NCI-H1436 (cell line): ENCODE data around the gene MRPS18A.
A peak's percentile ranks its signal among the peaks of the same experiment; 100 is the strongest.
"Not testable (repeated sequence)": the region's sequence is repeated elsewhere in the genome, so short reads cannot be mapped to it uniquely, and the experiment has no call there.

ENCODE experiments used
- DNase-seq: peaks from one replicate; lab custom pipeline; 2025; lab: John Stamatoyannopoulos, UW

MRPS18A gene

GRCh38 chr6:43717389-43717788, 29.8 kb upstream of the MRPS18A start:
- DNase-seq, result no peak

- no peak for DNase-seq
Measured at GRCh38 chr6:43716099-43716498, 28.5 kb upstream of the MRPS18A start.

- no peak for DNase-seq
Measured at GRCh38 chr6:43715056-43715788, 27.6 kb upstream of the MRPS18A start.

- DNase-seq, result no peak
Measured at GRCh38 chr6:43714311-43715055, 26.9 kb upstream of the MRPS18A start.

- DNase-seq, result no peak
Measured at GRCh38 chr6:43713643-43714310, 26.2 kb upstream of the MRPS18A start.

GRCh38 chr6:43712579-43712978, 25.0 kb upstream of the MRPS18A start:
- no peak for DNase-seq

- DNase-seq, result no peak
Measured at GRCh38 chr6:43710576-43710975, 23.0 kb upstream of the MRPS18A start.

- no peak for DNase-seq
Measured at GRCh38 chr6:43709654-43710303, 22.2 kb upstream of the MRPS18A start.

GRCh38 chr6:43708860-43709653, 21.5 kb upstream of the MRPS18A start:
- no peak for DNase-seq

- no peak for DNase-seq
Measured at GRCh38 chr6:43707767-43708166, 20.2 kb upstream of the MRPS18A start.

- no peak for DNase-seq
Measured at GRCh38 chr6:43707269-43707668, 19.7 kb upstream of the MRPS18A start.

GRCh38 chr6:43706788-43707187, 19.2 kb upstream of the MRPS18A start:
- no peak for DNase-seq

- DNase-seq, result no peak
Measured at GRCh38 chr6:43705996-43706395, 18.4 kb upstream of the MRPS18A start.

GRCh38 chr6:43703512-43704429, 16.2 kb upstream of the MRPS18A start:
- DNase-seq, result no peak

GRCh38 chr6:43702534-43703440, 15.2 kb upstream of the MRPS18A start:
- peak; percentile 81 for DNase-seq

- no peak for DNase-seq
Measured at GRCh38 chr6:43702171-43702533, 14.6 kb upstream of the MRPS18A start.

- DNase-seq, result not testable (repeated sequence)
Measured at GRCh38 chr6:43700939-43701560, 13.5 kb upstream of the MRPS18A start.

- DNase-seq, result no peak
Measured at GRCh38 chr6:43699564-43700186, 12.1 kb upstream of the MRPS18A start.
